Measurements from ENCODE around the gene RAB34. TPM values are rescaled to one million over a fixed set of nuclear protein-coding genes. Genes with fewer than 3 reads are reported as not detected.

RAB34 gene
- total RNA-seq, 1 experiment from 2014 or later: 189 TPM

- WGBS (ENCODE audit: extremely low coverage, insufficient read length, low lambda C conversion rate): no CpG with 5 or more reads among the region's 3 CpGs
- Histone ChIP-seq H3K4me2 (ENCODE audit: insufficient read depth, insufficient read length, low read length) (no peak overlapping the region), H4K20me1 (ENCODE audit: control insufficient read depth, insufficient read depth, insufficient read length) (no peaks in the 10 kb centered on the region), H4K91ac (ENCODE audit: insufficient read length, low read depth, low read length) (no peak overlapping the region), H2AFZ (ENCODE audit: low read length) (no peak overlapping the region), H2AK5ac (ENCODE audit: insufficient read length, low read length) (no peak overlapping the region), H3K27ac (ENCODE audit: insufficient read length, low read depth, low read length) (no peak overlapping the region), H4K5ac (ENCODE audit: insufficient read length, low read depth, low read length) (no peak overlapping the region), H3T11ph (ENCODE audit: low read length) (no peak overlapping the region), H2BK120ac (ENCODE audit: low read depth, low read length, poor library complexity, severe bottlenecking) (no peak overlapping the region), H3K27me3 (ENCODE audit: insufficient read depth, low read length) (no peaks in the 10 kb centered on the region), H3K23ac (ENCODE audit: insufficient read length, low read depth, low read length) (no peak overlapping the region), H3K23me2 (ENCODE audit: insufficient read length, low read depth, low read length, poor library complexity, severe bottlenecking) (no peaks in the 10 kb centered on the region), H3K79me2 (ENCODE audit: insufficient read depth, low read length) (no peaks in the 10 kb centered on the region), H3K9ac (ENCODE audit: extremely low read depth, insufficient read length, low read length) (no peak overlapping the region), H3K79me1 (ENCODE audit: insufficient read depth, low read depth, low read length, poor library complexity, severe bottlenecking) (no peaks in the 10 kb centered on the region), H3K56ac (ENCODE audit: insufficient read length, low read depth, low read length) (no peak overlapping the region), H2BK20ac (ENCODE audit: low read depth, low read length, poor library complexity, severe bottlenecking) (no peak overlapping the region), H2BK5ac (ENCODE audit: insufficient read length, low read length) (no peak overlapping the region), H4K8ac (replicated peaks; ENCODE audit: insufficient read length, low read depth, low read length) (no peak overlapping the region), H3K4ac (ENCODE audit: low read depth, low read length) (no peak overlapping the region), H3K14ac (ENCODE audit: insufficient read depth, low read length) (no peak overlapping the region), H3K9me3 (ENCODE audit: control insufficient read depth, low read depth, low read length) (no peaks in the 10 kb centered on the region), H2BK12ac (ENCODE audit: insufficient read length, low read depth, low read length) (no peak overlapping the region), H3K18ac (ENCODE audit: insufficient read length, low read depth, low read length) (no peak overlapping the region), H3K4me1 (ENCODE audit: insufficient read depth, low read length) (no peaks in the 10 kb centered on the region), H2BK15ac (ENCODE audit: low read depth, low read length) (no peak overlapping the region)
- no peaks in the 10 kb centered on the region for H3K4me1 Mint-ChIP-seq
- peaks cover 55 to 94% (median 85%) of the 10 kb centered on the region in 3 experiments; a peak in 6 of 7 replicates for H3K36me3 Mint-ChIP-seq (ENCODE audit: insufficient read depth in 1 of 3, low read depth in 3 of 3)
- no peaks in the 10 kb centered on the region for H3K9me3 Mint-ChIP-seq
- no peaks in the 10 kb centered on the region for H3K27me3 Mint-ChIP-seq (ENCODE audit: low read depth)
- no peak overlapping the region for H3K27ac Mint-ChIP-seq
- TF ChIP-seq, protein P1, sequence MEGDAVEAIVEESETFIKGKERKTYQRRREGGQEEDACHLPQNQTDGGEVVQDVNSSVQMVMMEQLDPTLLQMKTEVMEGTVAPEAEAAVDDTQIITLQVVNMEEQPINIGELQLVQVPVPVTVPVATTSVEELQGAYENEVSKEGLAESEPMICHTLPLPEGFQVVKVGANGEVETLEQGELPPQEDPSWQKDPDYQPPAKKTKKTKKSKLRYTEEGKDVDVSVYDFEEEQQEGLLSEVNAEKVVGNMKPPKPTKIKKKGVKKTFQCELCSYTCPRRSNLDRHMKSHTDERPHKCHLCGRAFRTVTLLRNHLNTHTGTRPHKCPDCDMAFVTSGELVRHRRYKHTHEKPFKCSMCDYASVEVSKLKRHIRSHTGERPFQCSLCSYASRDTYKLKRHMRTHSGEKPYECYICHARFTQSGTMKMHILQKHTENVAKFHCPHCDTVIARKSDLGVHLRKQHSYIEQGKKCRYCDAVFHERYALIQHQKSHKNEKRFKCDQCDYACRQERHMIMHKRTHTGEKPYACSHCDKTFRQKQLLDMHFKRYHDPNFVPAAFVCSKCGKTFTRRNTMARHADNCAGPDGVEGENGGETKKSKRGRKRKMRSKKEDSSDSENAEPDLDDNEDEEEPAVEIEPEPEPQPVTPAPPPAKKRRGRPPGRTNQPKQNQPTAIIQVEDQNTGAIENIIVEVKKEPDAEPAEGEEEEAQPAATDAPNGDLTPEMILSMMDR (conservative IDR thresholded peaks at IDR 0.05): no peak
- no peak overlapping the region for H3K4me3 Mint-ChIP-seq
- no peak for DNase-seq
Observed at GRCh38 chr17:28675490-28675889, 42.2 kb downstream of the RAB34 start.

Measured in H9 (cell line).